Hair follicle dermal papilla cell (primary cell): ENCODE results near the gene GOSR1. TPM values are rescaled to one million over a fixed set of nuclear protein-coding genes. Genes with fewer than 3 reads are reported as not detected.

Experiments used
- total RNA-seq: library from RNA; depleted of rRNA; stranded (reverse); fragments of >200 nt; gene quantifications from 2 replicates; pipeline ENCODE4 v1.2.3, GENCODE V29; 2012

Gene GOSR1
- 33.4 and 38.0 TPM in 2 replicates for total RNA-seq

DNA sequence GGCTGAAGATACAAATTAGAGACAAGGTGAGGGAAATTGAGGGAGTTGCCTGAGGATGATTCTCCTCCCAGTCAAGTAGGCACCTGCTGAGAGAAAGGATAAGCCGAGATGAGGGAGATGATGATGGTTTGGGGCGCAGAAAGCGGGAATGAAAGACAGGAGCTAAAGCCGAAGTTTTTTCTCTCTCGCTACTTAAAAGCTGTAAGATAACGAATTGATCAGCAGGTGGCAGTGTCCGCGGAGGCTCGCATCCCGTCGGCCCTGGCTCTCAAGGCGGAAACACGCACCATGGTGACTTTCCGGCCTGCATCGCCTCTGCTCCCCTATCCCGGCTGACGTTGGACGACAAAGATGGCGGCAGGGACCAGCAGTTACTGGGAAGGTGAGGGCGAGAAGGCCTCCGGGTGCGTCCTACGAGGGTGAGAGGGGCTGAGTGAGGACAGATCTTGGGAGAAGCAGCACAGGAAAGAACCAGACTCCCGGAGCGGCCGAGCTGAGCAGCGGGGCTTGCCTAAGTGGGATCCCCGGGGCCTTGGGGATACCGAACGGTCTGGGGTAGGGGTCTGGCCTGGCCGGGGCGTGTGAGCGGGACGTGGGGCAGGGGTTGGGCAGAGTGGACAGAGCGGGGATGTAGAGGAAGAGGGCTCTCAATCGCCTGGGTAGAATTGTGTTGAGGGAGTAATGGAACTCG is at the start of gene GOSR1:
TSS of gene GOSR1 (plus strand) at position 326 of the 691 bp plus-strand sequence. CDS start at position 352, 26 bp downstream.

Other genes starting within 250 kb of the GOSR1 start
- 0.61 TPM in 1 of 2 replicates, not detected in the other for gene SLC6A4, start 241.7 kb upstream of the GOSR1 start, total RNA-seq
- gene BLMH, start 185.5 kb upstream of the GOSR1 start, total RNA-seq, result 22.2 and 25.4 TPM in 2 replicates
- not detected in 2 replicates for gene TMIGD1, start 143.4 kb upstream of the GOSR1 start, total RNA-seq
- 76.6 and 105 TPM in 2 replicates for gene CPD, start 98.5 kb upstream of the GOSR1 start, total RNA-seq